Hematopoietic multipotent progenitor cell (in vitro differentiated cells): ENCODE measurements around the gene RPL22. TPM values are rescaled to one million over a fixed set of nuclear protein-coding genes. Genes with fewer than 3 reads are reported as not detected.
A peak's percentile ranks its signal among the peaks of the same experiment; 100 is the strongest.

ENCODE experiments used
- DNase-seq, 3 donors: peaks; one replicate each; pipeline ENCODE4 v3.0.0-alpha.2; 2011 to 2015; ENCODE audit warnings: low read depth in 2 of 3, low spot score in 2 of 3
- total RNA-seq: library from RNA; depleted of rRNA; stranded (reverse); fragments of >200 nt; gene quantifications from one replicate; pipeline ENCODE4 v1.2.3, GENCODE V29; 2012

RPL22 gene
- total RNA-seq = 68.1 TPM

- DNase-seq = peak; percentile 89 to 100 (median 99)
These were observed at the start of gene RPL22 for GRCh38 chr1:6199298-6200187. Gene RPL22, minus strand, starts transcription at chr1:6199595. Its CDS starts 22 bp downstream, at chr1:6199573.

GRCh38 chr1:6248161-6248776 lies 48.9 kb upstream of the RPL22 start:
- no peak for DNase-seq

GRCh38 chr1:6247651-6248050 lies 48.3 kb upstream of the RPL22 start:
- no peak for DNase-seq

GRCh38 chr1:6246497-6247467 lies 47.4 kb upstream of the RPL22 start:
- DNase-seq = peak; percentile 73 to 89 (median 82)

GRCh38 chr1:6245869-6246496 lies 46.6 kb upstream of the RPL22 start:
- DNase-seq = no peak

GRCh38 chr1:6245086-6245868 lies 45.9 kb upstream of the RPL22 start:
- DNase-seq = peak; percentile 77 to 86 (median 85)

- no peak for DNase-seq
These were observed 45.1 kb upstream of the RPL22 start for GRCh38 chr1:6244401-6245049.

GRCh38 chr1:6243993-6244392 lies 44.6 kb upstream of the RPL22 start, which contains the start of gene HES3:
Gene HES3, plus strand, starts transcription at chr1:6244179. Its CDS starts 187 bp downstream, at chr1:6244366.
- no peak for DNase-seq

- no peak for DNase-seq
These were observed 43.8 kb upstream of the RPL22 start for GRCh38 chr1:6243053-6243834.

GRCh38 chr1:6241887-6242740 lies 42.7 kb upstream of the RPL22 start:
- no peak for DNase-seq

- DNase-seq = no peak
These were observed 41.9 kb upstream of the RPL22 start for GRCh38 chr1:6241107-6241886.

- DNase-seq = no peak
These were observed 40.8 kb upstream of the RPL22 start for GRCh38 chr1:6239950-6240768.

- DNase-seq = no peak
These were observed 39.9 kb upstream of the RPL22 start for GRCh38 chr1:6239213-6239752.

- DNase-seq = no peak
These were observed 37.7 kb upstream of the RPL22 start for GRCh38 chr1:6237093-6237492.

GRCh38 chr1:6235296-6235677 lies 35.9 kb upstream of the RPL22 start:
- no peak for DNase-seq
